Activated T-cell treated with anti-CD3 and anti-CD28 coated beads for 48 hours (primary cell): Measurements from ENCODE around the gene H6PD.

ENCODE experiments used
- DNase-seq: peaks from one replicate; pipeline ENCODE4 v3.0.0-alpha.2; 2020; ENCODE audit warnings: low read depth

The H6PD gene

DNA sequence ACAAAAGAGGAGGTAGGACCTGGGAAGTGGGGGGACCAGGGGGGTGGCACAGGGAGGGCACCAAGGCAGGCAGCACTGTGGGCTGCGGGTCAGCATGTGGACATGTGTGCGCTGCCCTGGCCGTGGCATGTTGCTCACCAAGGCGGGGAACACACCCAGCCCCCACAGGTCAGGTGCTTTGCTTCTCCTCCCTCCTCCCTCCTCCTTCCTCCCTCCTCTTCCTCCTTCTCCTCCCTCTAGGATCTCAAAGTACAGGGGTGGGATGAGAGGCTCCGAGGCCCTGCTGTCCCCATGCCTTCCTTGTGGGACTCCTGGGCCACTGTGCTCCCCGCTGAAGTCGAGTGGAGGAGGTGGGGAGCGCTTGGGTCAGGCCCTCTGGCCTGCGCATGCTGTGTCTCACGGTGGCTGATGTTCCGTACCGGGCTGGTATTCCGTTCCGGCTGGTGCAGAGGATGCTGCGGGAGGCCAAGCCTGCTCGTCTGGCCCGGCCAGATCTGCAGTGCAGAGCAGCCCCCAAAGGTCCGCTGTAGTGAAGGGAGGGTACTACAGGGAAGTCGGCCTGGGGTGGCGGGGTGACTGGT is 84.7 kb downstream of the H6PD start:
- no peak for DNase-seq

DNA sequence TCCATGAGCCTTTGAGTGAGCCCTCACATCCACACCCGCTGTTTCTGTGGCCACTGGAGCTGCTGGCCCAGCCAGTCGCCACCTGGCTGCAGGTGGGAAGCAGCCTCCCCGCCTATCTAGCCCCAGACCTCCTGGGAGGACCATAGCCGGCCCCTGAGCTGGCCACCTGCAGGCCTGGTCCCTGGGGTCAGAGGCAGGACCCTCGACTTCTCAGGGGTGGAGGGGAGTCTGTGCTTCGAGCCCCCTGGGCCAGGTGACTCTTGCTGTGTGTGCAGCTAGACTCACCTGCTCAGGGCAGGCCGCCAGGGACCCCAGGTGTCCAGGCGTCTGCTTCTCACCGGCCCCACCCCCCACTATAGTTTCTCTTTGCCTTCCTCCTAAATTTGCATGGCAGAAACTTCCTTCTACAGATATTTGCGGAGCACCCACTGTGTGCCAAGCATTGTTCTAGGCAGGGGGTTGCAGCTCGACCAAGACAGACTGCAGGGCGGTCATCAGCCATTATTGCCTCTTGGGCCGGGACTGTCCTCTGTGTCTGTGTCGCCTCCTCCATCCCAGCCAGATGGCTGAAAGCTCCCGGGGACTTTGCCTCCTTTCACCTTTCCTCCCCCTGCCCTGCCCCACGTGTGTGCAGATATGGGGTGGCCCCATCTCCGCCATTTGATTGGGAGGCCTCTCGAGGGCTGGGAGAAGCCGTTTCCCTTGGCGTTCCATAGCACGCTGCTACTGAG is 85.4 kb downstream of the H6PD start:
- no peak for DNase-seq
